Endodermal cell (in vitro differentiated cells): Measurements from ENCODE around the gene MR1. TPM values are rescaled to one million over a fixed set of nuclear protein-coding genes. Genes with fewer than 3 reads are reported as not detected.

Experiments
- DNase-seq: peaks from one replicate; pipeline ENCODE4 v3.0.0-alpha.2; 2017
- H3K27ac ChIP-seq: 2 replicates; pipeline ENCODE4 v1.5.1; 2013; ENCODE audit warnings: mild to moderate bottlenecking, low read depth, low read length, moderate library complexity
- H3K27me3 ChIP-seq: 2 replicates; pipeline ENCODE4 v1.6.1; 2013; ENCODE audit warnings: mild to moderate bottlenecking, low read length, moderate library complexity; ENCODE audit not compliant: insufficient read depth, control insufficient read depth, poor library complexity, severe bottlenecking
- H3K36me3 ChIP-seq: 2 replicates; pipeline ENCODE4 v1.7.0; 2013; ENCODE audit warnings: mild to moderate bottlenecking, low read length, moderate library complexity; ENCODE audit not compliant: control insufficient read depth, insufficient read depth
- H3K4me1 ChIP-seq: one replicate; pipeline ENCODE4 v1.7.0; 2013; ENCODE audit warnings: low read length; ENCODE audit not compliant: control insufficient read depth, insufficient read depth
- H3K4me3 ChIP-seq: 2 replicates; pipeline ENCODE4 v1.5.1; 2013; ENCODE audit warnings: mild to moderate bottlenecking, low read length, moderate library complexity
- H3K9ac ChIP-seq: 2 replicates; pipeline ENCODE4 v1.6.1; 2013; ENCODE audit warnings: mild to moderate bottlenecking, low read length, moderate library complexity; ENCODE audit not compliant: poor library complexity, severe bottlenecking; ENCODE audit errors: extremely low read depth
- H3K9me3 ChIP-seq: 2 replicates; pipeline ENCODE4 v1.6.1; 2013; ENCODE audit warnings: mild to moderate bottlenecking, low read length, moderate library complexity; ENCODE audit not compliant: control insufficient read depth
- H3K27ac Mint-ChIP-seq: 2 replicates; pipeline ENCODE4 v1.8.0; 2020; ENCODE audit warnings: mixed read lengths
- H3K27me3 Mint-ChIP-seq: 2 replicates; pipeline ENCODE4 v1.8.0; 2021; ENCODE audit warnings: mild to moderate bottlenecking, mixed read lengths; ENCODE audit not compliant: insufficient read depth
- H3K36me3 Mint-ChIP-seq: 2 replicates; pipeline ENCODE4 v1.8.0; 2020; ENCODE audit warnings: low read depth, mixed read lengths
- H3K4me1 Mint-ChIP-seq: 2 replicates; pipeline ENCODE4 v1.8.0; 2020; ENCODE audit warnings: mixed read lengths
- H3K4me3 Mint-ChIP-seq: 2 replicates; pipeline ENCODE4 v1.8.0; 2020; ENCODE audit warnings: mild to moderate bottlenecking, moderate library complexity, mixed read lengths
- H3K9me3 Mint-ChIP-seq: 2 replicates; pipeline ENCODE4 v1.8.0; 2020; ENCODE audit warnings: mild to moderate bottlenecking, mixed read lengths
- WGBS, 2 experiments: methylation state at CpG; one replicate each; pipeline versions ENCODE4 v1.1.5 to v1.1.7; 2013; ENCODE audit warnings: missing lambda C conversion rate in 2 of 2, mixed read lengths in 1 of 2; ENCODE audit not compliant: insufficient coverage in 1 of 2, insufficient read length in 1 of 2; 5-methylcytosine and 5-hydroxymethylcytosine counted together
- total RNA-seq, 2 donors: library from RNA; stranded (reverse); fragmentation: NEBNext Ultra II Directional in 1 of 2; extraction: Animal tissue kit (Norgen Biotek cat#: 25700) in 1 of 2; gene quantifications; 2 replicates in 1 of 2; 3 replicates in 1 of 2; pipeline ENCODE4 v1.2.1, GENCODE V29; 2021
- TF ChIP-seq, protein P1 (sequence below): fragments of 200-600 bp; sonication (generic); conservative IDR thresholded peaks from 2 replicates; pipeline ENCODE4 v1.5.0; 2021; ENCODE audit warnings: antibody characterized with exemption, mild to moderate bottlenecking

MR1 gene
- total RNA-seq, 2 donors from 2014 or later: 0.22 to 0.35 TPM

- DNase-seq: no peak
- Mint-ChIP-seq H3K27ac (no peak overlapping the region), H3K27me3 (peaks cover 4% of the 10 kb centered on the region), H3K4me1 (peaks cover 44% of the 10 kb centered on the region), H3K4me3 (no peak overlapping the region), H3K36me3 (no peaks in the 10 kb centered on the region), H3K9me3 (peaks cover 5% of the 10 kb centered on the region)
- Histone ChIP-seq H3K4me3 (no peak overlapping the region), H3K27me3 (no peaks in the 10 kb centered on the region), H3K36me3 (no peaks in the 10 kb centered on the region), H3K9ac (no peak overlapping the region), H3K9me3 (peaks cover 9% of the 10 kb centered on the region), H3K4me1 (peaks cover 17% of the 10 kb centered on the region), H3K27ac (no peak overlapping the region)
- TF ChIP-seq, protein P1, sequence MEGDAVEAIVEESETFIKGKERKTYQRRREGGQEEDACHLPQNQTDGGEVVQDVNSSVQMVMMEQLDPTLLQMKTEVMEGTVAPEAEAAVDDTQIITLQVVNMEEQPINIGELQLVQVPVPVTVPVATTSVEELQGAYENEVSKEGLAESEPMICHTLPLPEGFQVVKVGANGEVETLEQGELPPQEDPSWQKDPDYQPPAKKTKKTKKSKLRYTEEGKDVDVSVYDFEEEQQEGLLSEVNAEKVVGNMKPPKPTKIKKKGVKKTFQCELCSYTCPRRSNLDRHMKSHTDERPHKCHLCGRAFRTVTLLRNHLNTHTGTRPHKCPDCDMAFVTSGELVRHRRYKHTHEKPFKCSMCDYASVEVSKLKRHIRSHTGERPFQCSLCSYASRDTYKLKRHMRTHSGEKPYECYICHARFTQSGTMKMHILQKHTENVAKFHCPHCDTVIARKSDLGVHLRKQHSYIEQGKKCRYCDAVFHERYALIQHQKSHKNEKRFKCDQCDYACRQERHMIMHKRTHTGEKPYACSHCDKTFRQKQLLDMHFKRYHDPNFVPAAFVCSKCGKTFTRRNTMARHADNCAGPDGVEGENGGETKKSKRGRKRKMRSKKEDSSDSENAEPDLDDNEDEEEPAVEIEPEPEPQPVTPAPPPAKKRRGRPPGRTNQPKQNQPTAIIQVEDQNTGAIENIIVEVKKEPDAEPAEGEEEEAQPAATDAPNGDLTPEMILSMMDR: no peak
- 100% methylated on average over 2 of the region's 2 CpGs for WGBS, 2 experiments
These were observed 27.7 kb downstream of the MR1 start for GRCh38 chr1:181061487-181061886.

- TF ChIP-seq, protein P1: no peak
- Mint-ChIP-seq H3K36me3 (no peaks in the 10 kb centered on the region), H3K27ac (no peak overlapping the region), H3K4me3 (no peak overlapping the region), H3K4me1 (peaks cover 44% of the 10 kb centered on the region), H3K9me3 (peaks cover 5% of the 10 kb centered on the region), H3K27me3 (peaks cover 4% of the 10 kb centered on the region)
- Histone ChIP-seq H3K27ac (no peak overlapping the region), H3K4me1 (peaks cover 17% of the 10 kb centered on the region), H3K36me3 (no peaks in the 10 kb centered on the region), H3K27me3 (no peaks in the 10 kb centered on the region), H3K4me3 (no peak overlapping the region), H3K9me3 (peaks cover 9% of the 10 kb centered on the region), H3K9ac (no peak overlapping the region)
- DNase-seq: no peak
- WGBS, 2 experiments: 91 to 94% methylated on average over 9 to 15 of the region's 15 CpGs
These were observed 28.4 kb downstream of the MR1 start for GRCh38 chr1:181061891-181062835.

- Mint-ChIP-seq H3K27ac (no peak overlapping the region), H3K36me3 (no peaks in the 10 kb centered on the region), H3K9me3 (peaks cover 5% of the 10 kb centered on the region), H3K4me3 (no peak overlapping the region), H3K4me1 (peaks cover 44% of the 10 kb centered on the region), H3K27me3 (peaks cover 4% of the 10 kb centered on the region)
- Histone ChIP-seq H3K36me3 (no peaks in the 10 kb centered on the region), H3K27me3 (no peaks in the 10 kb centered on the region), H3K27ac (no peak overlapping the region), H3K4me1 (peaks cover 17% of the 10 kb centered on the region), H3K9me3 (peaks cover 9% of the 10 kb centered on the region), H3K9ac (no peak overlapping the region), H3K4me3 (no peak overlapping the region)
- TF ChIP-seq, protein P1: no peak
- WGBS, 2 experiments: 96 to 97% methylated on average over 5 to 6 of the region's 6 CpGs
- DNase-seq: no peak
These were observed 29.1 kb downstream of the MR1 start for GRCh38 chr1:181062836-181063428.
